Erythroblast (primary cell): ENCODE results near the gene KCNMA1.

Experiments used
- GATA1 ChIP-seq: IDR thresholded peaks from 2 replicates; pipeline ENCODE4 v1.6.1; 2011; ENCODE audit warnings: low read depth, mild to moderate bottlenecking, control low read depth, low read length, moderate library complexity
- POLR2A ChIP-seq: IDR thresholded peaks from 2 replicates; pipeline ENCODE4 v1.6.1; 2011; ENCODE audit warnings: mild to moderate bottlenecking, low read length

DNA sequence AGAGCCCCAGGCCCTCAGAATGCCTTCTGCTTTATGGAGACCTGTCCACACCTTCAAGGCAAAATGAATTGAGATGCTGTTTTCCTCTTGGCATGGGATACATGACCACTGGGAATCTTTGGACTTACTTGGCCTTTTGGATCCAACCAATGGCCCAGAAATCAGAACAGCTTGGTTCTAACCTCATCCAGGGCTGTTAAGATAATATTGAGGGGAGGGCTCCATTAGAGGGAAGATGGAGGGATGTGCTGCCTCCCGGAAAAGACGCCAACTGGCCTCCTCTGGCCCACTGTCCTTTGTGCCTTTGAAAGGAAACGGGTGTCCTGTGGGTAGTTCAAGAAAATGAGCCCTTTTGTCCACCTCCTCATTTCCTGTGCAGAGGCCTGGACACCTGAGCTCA lies 530.9 kb downstream of the KCNMA1 start:
- TF ChIP-seq POLR2A (no peak), GATA1 (no peak)
